ENCODE measurements around the gene FBL.

The FBL gene

GRCh38 chr19:39874404-39874803 is 28.2 kb upstream of the FBL start:
- H3K4me1 Mint-ChIP-seq: peaks cover 14% of the 10 kb centered on the region
- no peak overlapping the region for H3K27ac Mint-ChIP-seq
- peaks cover 13% of the 10 kb centered on the region for H3K27me3 Mint-ChIP-seq (ENCODE audit: low read depth, poor library complexity)
- no peak overlapping the region for H3K4me3 Mint-ChIP-seq
- DNase-seq: no peak
- H3K9me3 Mint-ChIP-seq: no peaks in the 10 kb centered on the region
- no peak for TF ChIP-seq CTCF (IDR thresholded peaks at IDR 0.05)
- H3K36me3 Mint-ChIP-seq (ENCODE audit: low read depth): no peaks in the 10 kb centered on the region

DNA sequence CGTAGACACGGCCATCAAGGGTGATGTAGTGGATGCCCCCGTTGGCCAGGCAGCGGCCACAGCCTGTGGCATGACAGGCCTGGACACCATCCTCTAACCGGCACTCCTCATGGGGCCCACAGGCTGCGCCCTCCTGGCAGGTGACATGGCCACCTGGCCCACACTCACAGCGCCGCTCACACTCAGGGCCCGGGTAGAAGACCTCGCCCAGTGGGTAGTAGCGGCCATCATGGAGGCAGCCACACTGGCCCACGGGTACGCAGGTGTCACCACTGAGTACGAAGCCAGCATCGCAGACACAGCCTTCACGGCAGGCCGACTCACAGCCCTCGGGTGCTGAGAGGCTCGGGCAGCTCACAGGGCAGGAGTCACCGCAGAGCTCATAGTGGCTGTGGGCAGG is 27.2 kb upstream of the FBL start:
- no peak for DNase-seq
- Mint-ChIP-seq H3K4me1 (peaks cover 12% of the 10 kb centered on the region), H3K27me3 (ENCODE audit: low read depth, poor library complexity) (peaks cover 18% of the 10 kb centered on the region), H3K4me3 (no peak overlapping the region), H3K9me3 (no peaks in the 10 kb centered on the region), H3K36me3 (ENCODE audit: low read depth) (no peaks in the 10 kb centered on the region), H3K27ac (no peak overlapping the region)
- TF ChIP-seq CTCF (IDR thresholded peaks at IDR 0.05): no peak

- Mint-ChIP-seq H3K4me3 (no peak overlapping the region), H3K27me3 (ENCODE audit: low read depth, poor library complexity) (peaks cover 16% of the 10 kb centered on the region), H3K27ac (no peak overlapping the region), H3K36me3 (ENCODE audit: low read depth) (no peaks in the 10 kb centered on the region), H3K4me1 (peaks cover 8% of the 10 kb centered on the region), H3K9me3 (no peaks in the 10 kb centered on the region)
- DNase-seq: no peak
- TF ChIP-seq CTCF (IDR thresholded peaks at IDR 0.05): no peak
These were observed 26.0 kb upstream of the FBL start for GRCh38 chr19:39871886-39872866.

DNA sequence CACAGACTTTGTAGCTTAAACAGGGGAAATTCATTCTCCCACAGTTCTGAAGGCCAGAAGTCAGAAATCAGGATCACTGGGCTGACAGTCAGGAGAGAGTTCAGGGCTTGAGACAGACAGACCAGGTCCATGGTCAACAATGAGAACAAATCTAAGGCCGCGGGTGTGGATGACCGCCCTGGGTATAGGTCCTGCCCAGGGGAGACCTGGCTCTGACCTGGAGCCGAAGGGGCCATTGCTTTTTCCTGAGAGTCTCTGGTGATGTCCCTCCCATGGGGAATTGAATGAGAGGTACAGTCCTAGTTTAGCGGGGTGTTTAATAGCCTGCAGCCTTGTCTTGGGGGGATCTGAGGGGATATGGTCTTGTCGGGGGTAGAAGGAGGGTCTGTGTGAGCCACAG is 25.2 kb upstream of the FBL start:
- Mint-ChIP-seq H3K4me1 (peaks cover 8% of the 10 kb centered on the region), H3K36me3 (ENCODE audit: low read depth) (no peaks in the 10 kb centered on the region), H3K9me3 (no peaks in the 10 kb centered on the region), H3K27me3 (ENCODE audit: low read depth, poor library complexity) (peaks cover 16% of the 10 kb centered on the region), H3K4me3 (no peak overlapping the region), H3K27ac (no peak overlapping the region)
- DNase-seq: no peak
- TF ChIP-seq CTCF (IDR thresholded peaks at IDR 0.05): no peak

DNA sequence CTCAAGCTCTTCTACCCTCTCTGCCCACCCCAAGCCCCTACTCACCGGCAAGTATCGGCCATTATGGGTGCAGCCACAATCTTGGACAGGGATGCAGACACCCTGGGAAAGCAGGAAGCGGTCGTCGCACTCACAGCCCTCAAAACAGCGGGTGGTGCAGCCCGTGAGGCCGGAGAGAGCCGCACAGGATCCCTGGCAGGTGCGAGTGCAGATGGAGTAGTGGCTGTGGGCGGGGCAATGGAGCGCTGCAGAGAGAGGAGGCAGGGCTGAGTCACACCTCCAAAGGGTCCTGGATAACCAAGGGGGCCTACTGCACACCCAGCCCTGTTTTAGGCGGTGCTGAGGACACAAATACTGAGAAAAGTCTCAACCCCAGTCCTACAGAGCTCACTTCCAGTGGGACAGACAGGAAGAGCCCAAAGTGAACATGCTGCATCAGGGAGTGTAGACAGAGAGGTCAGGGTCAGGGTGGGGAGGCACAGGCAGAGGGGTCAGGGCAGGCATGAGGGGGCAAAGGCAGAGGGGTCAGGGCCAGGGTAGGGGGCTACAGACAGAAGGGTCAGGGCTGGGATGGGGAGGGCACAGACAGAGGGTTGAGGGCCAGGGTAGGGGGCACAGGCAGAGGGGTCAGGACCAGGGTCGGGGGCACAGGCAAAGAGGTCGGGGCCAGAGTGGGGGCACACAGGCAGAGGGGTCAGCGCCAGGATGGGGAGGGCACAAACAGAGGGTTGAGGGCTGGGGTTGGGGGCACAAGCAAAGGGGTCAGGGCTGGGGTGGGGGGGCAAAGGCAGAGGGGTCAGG is 24.2 kb upstream of the FBL start:
- Mint-ChIP-seq H3K36me3 (ENCODE audit: low read depth) (no peaks in the 10 kb centered on the region), H3K27ac (no peak overlapping the region)
- peak; percentile 30 for DNase-seq

More for the DNA sequence above, 24.2 kb upstream of the FBL start:
- TF ChIP-seq CTCF (IDR thresholded peaks at IDR 0.05): no peak
- no peaks in the 10 kb centered on the region for H3K9me3 Mint-ChIP-seq
- H3K27me3 Mint-ChIP-seq (ENCODE audit: low read depth, poor library complexity): peaks cover 20% of the 10 kb centered on the region
- peaks cover 8% of the 10 kb centered on the region for H3K4me1 Mint-ChIP-seq
- no peak overlapping the region for H3K4me3 Mint-ChIP-seq

Data from nephron progenitor cell (in vitro differentiated cells).